Osteoblast (primary cell): Measurements from ENCODE around the gene ANTXRL. TPM values are rescaled to one million over a fixed set of nuclear protein-coding genes. Genes with fewer than 3 reads are reported as not detected.
A peak's percentile ranks its signal among the peaks of the same experiment; 100 is the strongest.

ENCODE experiments used
- DNase-seq: peaks from one replicate; pipeline ENCODE4 v3.0.0; 2011; ENCODE audit warnings: low spot score, mixed read lengths; ENCODE audit not compliant: insufficient read length; ENCODE audit errors: missing footprints
- H2AFZ ChIP-seq: 2 replicates; pipeline ENCODE4 v1.6.0; 2011; ENCODE audit warnings: mild to moderate bottlenecking, low read length
- H3K27ac ChIP-seq: 2 replicates; pipeline ENCODE4 v1.5.1; 2011; ENCODE audit warnings: mild to moderate bottlenecking, low read depth, low read length, moderate library complexity
- H3K27me3 ChIP-seq: 2 replicates; pipeline ENCODE4 v1.6.0; 2012; ENCODE audit warnings: mild to moderate bottlenecking, control low read depth, inconsistent platforms, low read length, moderate library complexity; ENCODE audit not compliant: insufficient read depth
- H3K36me3 ChIP-seq: 2 replicates; pipeline ENCODE4 v1.5.1; 2011; ENCODE audit warnings: mild to moderate bottlenecking, low read length, control low read depth, moderate library complexity; ENCODE audit not compliant: insufficient read depth
- H3K4me1 ChIP-seq: 2 replicates; pipeline ENCODE4 v1.5.1; 2011; ENCODE audit warnings: mild to moderate bottlenecking, low read length, control low read depth, moderate library complexity; ENCODE audit not compliant: insufficient read depth
- H3K4me2 ChIP-seq: 2 replicates; pipeline ENCODE4 v1.6.0; 2011; ENCODE audit warnings: mild to moderate bottlenecking, low read length; ENCODE audit not compliant: insufficient read depth
- H3K4me3 ChIP-seq: fragments of 200-600 bp; sonication (generic); 3 replicates; pipeline ENCODE4 v1.5.1; 2012; ENCODE audit warnings: mild to moderate bottlenecking, low read length, inconsistent platforms; ENCODE audit not compliant: insufficient read depth
- H3K79me2 ChIP-seq: 2 replicates; pipeline ENCODE4 v1.6.0; 2012; ENCODE audit warnings: mild to moderate bottlenecking, low read length, control low read depth, inconsistent platforms; ENCODE audit not compliant: insufficient read depth
- H3K9me3 ChIP-seq: 2 replicates; pipeline ENCODE4 v1.5.1; 2011; ENCODE audit warnings: low read depth, low read length, control low read depth
- H4K20me1 ChIP-seq: 2 replicates; pipeline ENCODE4 v1.6.0; 2012; ENCODE audit warnings: mild to moderate bottlenecking, low read length, control low read depth; ENCODE audit not compliant: insufficient read depth
- CTCF ChIP-seq: IDR thresholded peaks from 2 replicates; pipeline ENCODE4 v1.5.1; 2011; ENCODE audit warnings: mild to moderate bottlenecking, low read depth, low read length, moderate library complexity; ENCODE audit errors: extremely low read depth
- total RNA-seq: library from RNA; depleted of rRNA; stranded (reverse); fragments of >200 nt; gene quantifications from 2 replicates; pipeline ENCODE4 v1.2.3, GENCODE V29; 2012

Gene ANTXRL
- total RNA-seq, 1 donor = not detected

GRCh38 chr10:46306516-46307184 lies 19.9 kb downstream of the ANTXRL start:
- Histone ChIP-seq H3K27me3 (peaks cover 5% of the 10 kb centered on the region), H3K4me3 (no peak overlapping the region), H3K9me3 (no peaks in the 10 kb centered on the region), H3K79me2 (no peaks in the 10 kb centered on the region), H3K36me3 (no peaks in the 10 kb centered on the region), H2AFZ (no peak overlapping the region), H3K4me1 (no peaks in the 10 kb centered on the region), H4K20me1 (no peaks in the 10 kb centered on the region), H3K4me2 (no peak overlapping the region), H3K27ac (no peak overlapping the region)
- peak; percentile 74 for DNase-seq
- no peak for TF ChIP-seq CTCF

- DNase-seq = no peak
- TF ChIP-seq CTCF = no peak
- Histone ChIP-seq H3K4me2 (no peak overlapping the region), H3K79me2 (no peaks in the 10 kb centered on the region), H3K27ac (no peak overlapping the region), H4K20me1 (no peaks in the 10 kb centered on the region), H3K36me3 (no peaks in the 10 kb centered on the region), H3K4me3 (no peak overlapping the region), H3K4me1 (no peaks in the 10 kb centered on the region), H3K27me3 (peaks cover 5% of the 10 kb centered on the region), H3K9me3 (no peaks in the 10 kb centered on the region), H2AFZ (no peak overlapping the region)
Measured at GRCh38 chr10:46307281-46308112, 20.7 kb downstream of the ANTXRL start.

- Histone ChIP-seq H3K4me1 (no peaks in the 10 kb centered on the region), H3K36me3 (no peaks in the 10 kb centered on the region), H2AFZ (no peak overlapping the region), H4K20me1 (no peaks in the 10 kb centered on the region), H3K4me2 (no peak overlapping the region), H3K79me2 (no peaks in the 10 kb centered on the region), H3K27me3 (peaks cover 5% of the 10 kb centered on the region), H3K4me3 (no peak overlapping the region), H3K9me3 (no peaks in the 10 kb centered on the region), H3K27ac (no peak overlapping the region)
- TF ChIP-seq CTCF = no peak
- DNase-seq = peak; percentile 69
Measured at GRCh38 chr10:46308113-46308415, 21.3 kb downstream of the ANTXRL start.
